HepG2 (cell line): Measurements from ENCODE around the gene GPC3. TPM values are rescaled to one million over a fixed set of nuclear protein-coding genes. Genes with fewer than 3 reads are reported as not detected.

ENCODE experiments used
- CEBPB ChIP-seq: IDR thresholded peaks from 2 replicates; pipeline ENCODE4 v1.6.1; 2011; ENCODE audit warnings: low read depth, low read length, improper control_type of control experiment, borderline replicate concordance
- CEBPG ChIP-seq: IDR thresholded peaks from 2 replicates; pipeline ENCODE4 v1.6.1; 2016
- CREB1 ChIP-seq, 2 experiments: fragments of 450-650 bp in 1 of 2; IDR thresholded peaks; 2 replicates each; pipeline ENCODE4 v1.6.1; 2016 to 2017; ENCODE audit warnings: control low read depth in 1 of 2, mild to moderate bottlenecking in 1 of 2, missing compliant biosample characterization in 1 of 2, missing genetic modification characterization in 1 of 2
- ESRRA ChIP-seq: sonication (generic); formaldehyde crosslinking; IDR thresholded peaks from 2 replicates; pipeline ENCODE4 v1.5.1; 2020; ENCODE audit warnings: mild to moderate bottlenecking, low read depth, missing genetic modification reagents
- GATAD2A ChIP-seq: IDR thresholded peaks from 2 replicates; pipeline ENCODE4 v1.6.1; 2016
- HMGA1 ChIP-seq: sonication (generic); formaldehyde crosslinking; conservative IDR thresholded peaks from 2 replicates; pipeline ENCODE4 v1.4.0; 2020; ENCODE audit warnings: missing genetic modification reagents
- HNF4G ChIP-seq, 2 experiments: sonication (generic) in 1 of 2; formaldehyde crosslinking in 1 of 2; IDR thresholded peaks; 2 replicates each; pipeline versions ENCODE4 v1.4.0 to v1.6.1; 2011 to 2020; ENCODE audit warnings: borderline replicate concordance in 2 of 2, low read depth in 2 of 2, mild to moderate bottlenecking in 2 of 2, low read length in 1 of 2, missing genetic modification reagents in 1 of 2, moderate library complexity in 1 of 2
- IRF2 ChIP-seq: IDR thresholded peaks from 2 replicates; pipeline ENCODE4 v1.6.1; 2018; ENCODE audit warnings: missing genetic modification reagents, missing compliant biosample characterization
- MAFG ChIP-seq: sonication (generic); formaldehyde crosslinking; IDR thresholded peaks from 2 replicates; pipeline ENCODE4 v1.5.1; 2020; ENCODE audit warnings: mild to moderate bottlenecking, missing genetic modification reagents
- NFIB ChIP-seq: sonication (generic); formaldehyde crosslinking; IDR thresholded peaks from 2 replicates; pipeline ENCODE4 v1.9.0; 2021; ENCODE audit warnings: missing genetic modification reagents, mild to moderate bottlenecking, borderline replicate concordance
- NFRKB ChIP-seq: fragments of 450-650 bp; IDR thresholded peaks from 2 replicates; pipeline ENCODE4 v1.6.1; 2017
- SALL1 ChIP-seq: sonication (generic); formaldehyde crosslinking; IDR thresholded peaks from 2 replicates; pipeline ENCODE4 v1.8.0; 2022; ENCODE audit warnings: mild to moderate bottlenecking, missing genetic modification reagents
- SALL2 ChIP-seq: sonication (generic); formaldehyde crosslinking; IDR thresholded peaks from 2 replicates; pipeline ENCODE4 v1.8.1; 2023; ENCODE audit warnings: mild to moderate bottlenecking, missing genetic modification reagents, inconsistent platforms
- SAP130 ChIP-seq: IDR thresholded peaks from 2 replicates; pipeline ENCODE4 v1.6.1; 2016; ENCODE audit warnings: low read depth
- SRSF9 ChIP-seq: fragments of 200-400 bp; formaldehyde crosslinking; IDR thresholded peaks from 2 replicates; pipeline ENCODE4 v1.6.1; 2018; ENCODE audit warnings: borderline replicate concordance, mild to moderate bottlenecking, low read depth, low read length; ENCODE audit not compliant: insufficient read depth, poor library complexity, severe bottlenecking
- STAG1 ChIP-seq: sonication (generic); formaldehyde crosslinking; IDR thresholded peaks from 2 replicates; pipeline ENCODE4 v1.4.0; 2020; ENCODE audit warnings: missing genetic modification reagents
- TBX3 ChIP-seq: fragments of 450-650 bp; IDR thresholded peaks from 2 replicates; pipeline ENCODE4 v1.6.1; 2017; ENCODE audit warnings: antibody characterized with exemption, mild to moderate bottlenecking, inconsistent platforms, borderline replicate concordance
- U2AF2 ChIP-seq: fragments of 200-400 bp; formaldehyde crosslinking; IDR thresholded peaks from 2 replicates; pipeline ENCODE4 v1.6.1; 2017; ENCODE audit warnings: low read depth, mild to moderate bottlenecking, low read length
- YEATS2 ChIP-seq: sonication (generic); formaldehyde crosslinking; IDR thresholded peaks from 2 replicates; pipeline ENCODE4 v1.4.0; 2020; ENCODE audit warnings: missing genetic modification reagents, borderline replicate concordance
- ZFP90 ChIP-seq: sonication (generic); formaldehyde crosslinking; IDR thresholded peaks from 2 replicates; pipeline ENCODE4 v1.8.0; 2022; ENCODE audit warnings: missing genetic modification reagents, mild to moderate bottlenecking, inconsistent platforms, borderline replicate concordance
- ZNF644 ChIP-seq: IDR thresholded peaks from 2 replicates; pipeline ENCODE4 v1.6.1; 2016; ENCODE audit warnings: low read depth
- ZNF703 ChIP-seq: sonication (generic); formaldehyde crosslinking; IDR thresholded peaks from 2 replicates; pipeline ENCODE4 v1.5.1; 2020; ENCODE audit warnings: missing genetic modification reagents, mild to moderate bottlenecking, moderate library complexity, borderline replicate concordance
- ZNF788 ChIP-seq: sonication (generic); formaldehyde crosslinking; IDR thresholded peaks from 2 replicates; pipeline ENCODE4 v1.5.0; 2020; ENCODE audit warnings: mild to moderate bottlenecking, missing genetic modification reagents, borderline replicate concordance
- ZZZ3 ChIP-seq: sonication (generic); formaldehyde crosslinking; IDR thresholded peaks from 2 replicates; pipeline ENCODE4 v1.4.0; 2020; ENCODE audit warnings: missing genetic modification reagents, mild to moderate bottlenecking, borderline replicate concordance
- polyA plus RNA-seq, 8 experiments: library from polyadenylated mRNA; depleted of rRNA in 3 of 8; stranded (reverse) in 7 of 8; unstranded in 1 of 8; fragments of >200 nt; fragmentation: Illumina TruSeq in 4 of 8; extraction: Trizol in 4 of 8; gene quantifications; 2 replicates each; pipeline versions ENCODE4 v1.2.1 to v1.2.3, GENCODE V29; 2011 to 2016; ENCODE audit warnings: low read depth in 4 of 8, missing spikeins in 1 of 8, mixed read lengths in 1 of 8; ENCODE audit not compliant: insufficient read depth in 1 of 8
- total RNA-seq, 5 experiments: library from RNA; depleted of rRNA; stranded (reverse); fragments of >200 nt; fragmentation: Illumina TruSeq; extraction: Trizol; gene quantifications; 2 replicates each; pipeline ENCODE4 v1.2.3, GENCODE V29; 2016; ENCODE audit warnings: low read depth in 1 of 5
- TF ChIP-seq, protein P1 (sequence below): sonication (generic); formaldehyde crosslinking; IDR thresholded peaks from 2 replicates; pipeline ENCODE4 v1.5.0; 2020; ENCODE audit warnings: mild to moderate bottlenecking, missing genetic modification reagents, moderate library complexity
- TF ChIP-seq, protein P2 (sequence below): sonication (generic); formaldehyde crosslinking; conservative IDR thresholded peaks from 2 replicates; pipeline ENCODE4 v1.4.0; 2020; ENCODE audit warnings: mild to moderate bottlenecking, missing genetic modification reagents, moderate library complexity

Gene GPC3
- total and polyA plus RNA-seq, 2 of the 13 experiments (the other 11 are each of a cell fraction or from before 2014, with no cell fraction given) = 1,799 to 3,263 TPM

DNA sequence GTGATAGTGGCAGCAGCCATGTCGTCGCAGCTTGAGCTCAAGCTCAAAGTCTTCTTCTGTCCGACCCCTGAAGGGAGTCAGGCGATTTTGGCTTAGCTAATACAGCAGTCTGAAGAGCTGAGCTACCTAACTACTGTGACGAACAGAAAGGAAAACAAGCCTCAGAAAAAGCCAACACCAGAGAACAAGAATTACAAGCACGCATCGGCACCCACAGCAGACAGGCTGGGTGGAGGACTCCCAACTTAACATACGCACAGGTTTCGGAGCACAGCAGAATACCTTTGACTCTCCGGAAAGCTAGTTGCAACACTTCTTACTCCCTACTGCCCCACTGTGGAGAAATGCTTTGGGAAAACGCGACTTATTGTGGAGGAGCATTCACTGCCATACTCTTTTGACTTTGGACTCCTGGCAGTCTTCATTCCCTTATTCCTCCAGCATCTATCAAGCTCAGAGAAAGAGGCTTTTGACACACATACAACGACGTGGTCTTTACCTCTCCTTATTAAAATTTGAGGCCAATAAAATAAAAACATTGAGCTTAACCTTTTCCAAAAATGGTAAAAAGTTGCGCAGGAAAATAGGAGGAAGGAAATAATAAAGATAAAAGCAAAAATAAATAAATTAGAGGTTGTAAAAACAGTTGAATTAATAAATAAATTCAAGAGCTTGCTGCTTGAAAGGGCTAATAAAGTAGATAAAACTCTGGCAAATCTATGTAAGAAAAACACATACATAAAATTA is 41.3 kb upstream of the GPC3 start (continued):
- peak; percentile 34; the same call in 1 of the 2 replicates for TF ChIP-seq SAP130 (CRISPR knock-in tag)
- no peak for TF ChIP-seq TBX3
- TF ChIP-seq HNF4G (IDR thresholded peaks at IDR 0.05; ENCODE audit: borderline replicate concordance, low read depth, low read length) = peak; percentile 56
- 0 out of 2 replicates have a peak, but pooled peaks have one; percentile 27 for TF ChIP-seq HNF4G (CRISPR knock-in tag; IDR thresholded peaks at IDR 0.05; ENCODE audit: borderline replicate concordance, low read depth)
- TF ChIP-seq ZFP90 = peak; percentile 19; the same call in 1 of the 2 replicates
- TF ChIP-seq, protein P1, sequence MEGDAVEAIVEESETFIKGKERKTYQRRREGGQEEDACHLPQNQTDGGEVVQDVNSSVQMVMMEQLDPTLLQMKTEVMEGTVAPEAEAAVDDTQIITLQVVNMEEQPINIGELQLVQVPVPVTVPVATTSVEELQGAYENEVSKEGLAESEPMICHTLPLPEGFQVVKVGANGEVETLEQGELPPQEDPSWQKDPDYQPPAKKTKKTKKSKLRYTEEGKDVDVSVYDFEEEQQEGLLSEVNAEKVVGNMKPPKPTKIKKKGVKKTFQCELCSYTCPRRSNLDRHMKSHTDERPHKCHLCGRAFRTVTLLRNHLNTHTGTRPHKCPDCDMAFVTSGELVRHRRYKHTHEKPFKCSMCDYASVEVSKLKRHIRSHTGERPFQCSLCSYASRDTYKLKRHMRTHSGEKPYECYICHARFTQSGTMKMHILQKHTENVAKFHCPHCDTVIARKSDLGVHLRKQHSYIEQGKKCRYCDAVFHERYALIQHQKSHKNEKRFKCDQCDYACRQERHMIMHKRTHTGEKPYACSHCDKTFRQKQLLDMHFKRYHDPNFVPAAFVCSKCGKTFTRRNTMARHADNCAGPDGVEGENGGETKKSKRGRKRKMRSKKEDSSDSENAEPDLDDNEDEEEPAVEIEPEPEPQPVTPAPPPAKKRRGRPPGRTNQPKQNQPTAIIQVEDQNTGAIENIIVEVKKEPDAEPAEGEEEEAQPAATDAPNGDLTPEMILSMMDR (CRISPR knock-in tag) = peak; percentile 80
- no peak for TF ChIP-seq MAFG (CRISPR knock-in tag)
- peak; percentile 45 for TF ChIP-seq SALL1 (CRISPR knock-in tag)
- TF ChIP-seq NFIB (CRISPR knock-in tag) = no peak
- peak; percentile 78; the same call in 1 of the 2 replicates for TF ChIP-seq CEBPB
- TF ChIP-seq STAG1 (CRISPR knock-in tag) = peak; percentile 75
- no peak for TF ChIP-seq NFRKB
- TF ChIP-seq SRSF9 = no peak
- TF ChIP-seq ZNF788 (CRISPR knock-in tag) = peak; percentile 46; the same call in 1 of the 2 replicates
- TF ChIP-seq ZNF703 (CRISPR knock-in tag) = no peak
- peak; percentile 84 for TF ChIP-seq CEBPG (CRISPR knock-in tag)
- TF ChIP-seq, protein P2, sequence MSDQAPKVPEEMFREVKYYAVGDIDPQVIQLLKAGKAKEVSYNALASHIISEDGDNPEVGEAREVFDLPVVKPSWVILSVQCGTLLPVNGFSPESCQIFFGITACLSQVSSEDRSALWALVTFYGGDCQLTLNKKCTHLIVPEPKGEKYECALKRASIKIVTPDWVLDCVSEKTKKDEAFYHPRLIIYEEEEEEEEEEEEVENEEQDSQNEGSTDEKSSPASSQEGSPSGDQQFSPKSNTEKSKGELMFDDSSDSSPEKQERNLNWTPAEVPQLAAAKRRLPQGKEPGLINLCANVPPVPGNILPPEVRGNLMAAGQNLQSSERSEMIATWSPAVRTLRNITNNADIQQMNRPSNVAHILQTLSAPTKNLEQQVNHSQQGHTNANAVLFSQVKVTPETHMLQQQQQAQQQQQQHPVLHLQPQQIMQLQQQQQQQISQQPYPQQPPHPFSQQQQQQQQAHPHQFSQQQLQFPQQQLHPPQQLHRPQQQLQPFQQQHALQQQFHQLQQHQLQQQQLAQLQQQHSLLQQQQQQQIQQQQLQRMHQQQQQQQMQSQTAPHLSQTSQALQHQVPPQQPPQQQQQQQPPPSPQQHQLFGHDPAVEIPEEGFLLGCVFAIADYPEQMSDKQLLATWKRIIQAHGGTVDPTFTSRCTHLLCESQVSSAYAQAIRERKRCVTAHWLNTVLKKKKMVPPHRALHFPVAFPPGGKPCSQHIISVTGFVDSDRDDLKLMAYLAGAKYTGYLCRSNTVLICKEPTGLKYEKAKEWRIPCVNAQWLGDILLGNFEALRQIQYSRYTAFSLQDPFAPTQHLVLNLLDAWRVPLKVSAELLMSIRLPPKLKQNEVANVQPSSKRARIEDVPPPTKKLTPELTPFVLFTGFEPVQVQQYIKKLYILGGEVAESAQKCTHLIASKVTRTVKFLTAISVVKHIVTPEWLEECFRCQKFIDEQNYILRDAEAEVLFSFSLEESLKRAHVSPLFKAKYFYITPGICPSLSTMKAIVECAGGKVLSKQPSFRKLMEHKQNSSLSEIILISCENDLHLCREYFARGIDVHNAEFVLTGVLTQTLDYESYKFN (CRISPR knock-in tag) = peak; percentile 45
- no peak for TF ChIP-seq ESRRA
- TF ChIP-seq SALL2 (CRISPR knock-in tag) = peak; percentile 43; the same call in 1 of the 2 replicates
- 0 out of 2 replicates have a peak, but pooled peaks have one; percentile 43 for TF ChIP-seq IRF2 (CRISPR knock-in tag)
- TF ChIP-seq ZNF644 (CRISPR knock-in tag) = no peak
- TF ChIP-seq CREB1 (IDR thresholded peaks at IDR 0.05) = no peak
- TF ChIP-seq CREB1 (CRISPR knock-in tag; IDR thresholded peaks at IDR 0.05) = no peak
- no peak for TF ChIP-seq ZZZ3 (CRISPR knock-in tag)
- peak; percentile 79 for TF ChIP-seq GATAD2A (CRISPR knock-in tag)
- no peak for TF ChIP-seq U2AF2
- TF ChIP-seq YEATS2 (CRISPR knock-in tag) = no peak
- TF ChIP-seq HMGA1 (CRISPR knock-in tag) = no peak
